Measurements from ENCODE around the gene E2F3.

Gene E2F3

DNA sequence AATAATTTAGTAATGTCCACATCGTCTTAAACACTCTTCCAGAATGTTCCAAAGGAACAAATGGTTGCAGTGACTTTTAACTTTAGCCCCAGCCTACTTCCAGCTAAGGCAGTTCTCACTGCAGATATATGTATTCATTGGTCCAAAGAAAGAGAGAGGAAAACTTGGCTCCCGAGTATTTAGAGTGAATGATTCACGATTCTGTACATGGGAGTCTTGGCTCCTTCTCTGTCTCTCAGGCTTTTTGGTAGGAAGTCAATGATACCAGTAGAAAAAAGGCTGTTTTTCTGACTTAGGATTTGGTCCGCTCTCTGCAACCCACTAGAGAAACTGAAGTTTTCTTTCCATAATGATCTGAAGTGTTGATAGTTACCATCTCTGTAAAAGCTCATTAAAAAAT is 38.6 kb downstream of the E2F3 start:
- H3K4me2 ChIP-seq (ENCODE audit: insufficient read depth, low read length), result no peak overlapping the region
- H3K9ac ChIP-seq (ENCODE audit: low read depth, low read length), result no peak overlapping the region
- H3K36me3 ChIP-seq (ENCODE audit: insufficient read depth, low read length), result peaks cover 67% of the 10 kb centered on the region
- H3K79me2 ChIP-seq (ENCODE audit: insufficient read depth, low read length), result peaks cover 97% of the 10 kb centered on the region
- H4K20me1 ChIP-seq (ENCODE audit: insufficient read depth, low read length), result peaks cover 74% of the 10 kb centered on the region
- no peak for ATAC-seq (ENCODE audit: insufficient read depth, low read depth)
- no peaks in the 10 kb centered on the region for H3K9me3 ChIP-seq (ENCODE audit: insufficient read depth, low read length, severe bottlenecking)
- no peak overlapping the region for H2AFZ ChIP-seq (ENCODE audit: low read depth, low read length)
- no peaks in the 10 kb centered on the region for H3K27me3 ChIP-seq (ENCODE audit: insufficient read depth, low read length, poor library complexity)
- H3K4me3 ChIP-seq (ENCODE audit: low read depth in 1 of 2, low read length in 2 of 2), result no peak overlapping the region
- H3K4me1 ChIP-seq (ENCODE audit: insufficient read depth, low read length), result no peaks in the 10 kb centered on the region
- H3K27ac ChIP-seq (ENCODE audit: low read length), result no peak overlapping the region
- TF ChIP-seq, protein P1, sequence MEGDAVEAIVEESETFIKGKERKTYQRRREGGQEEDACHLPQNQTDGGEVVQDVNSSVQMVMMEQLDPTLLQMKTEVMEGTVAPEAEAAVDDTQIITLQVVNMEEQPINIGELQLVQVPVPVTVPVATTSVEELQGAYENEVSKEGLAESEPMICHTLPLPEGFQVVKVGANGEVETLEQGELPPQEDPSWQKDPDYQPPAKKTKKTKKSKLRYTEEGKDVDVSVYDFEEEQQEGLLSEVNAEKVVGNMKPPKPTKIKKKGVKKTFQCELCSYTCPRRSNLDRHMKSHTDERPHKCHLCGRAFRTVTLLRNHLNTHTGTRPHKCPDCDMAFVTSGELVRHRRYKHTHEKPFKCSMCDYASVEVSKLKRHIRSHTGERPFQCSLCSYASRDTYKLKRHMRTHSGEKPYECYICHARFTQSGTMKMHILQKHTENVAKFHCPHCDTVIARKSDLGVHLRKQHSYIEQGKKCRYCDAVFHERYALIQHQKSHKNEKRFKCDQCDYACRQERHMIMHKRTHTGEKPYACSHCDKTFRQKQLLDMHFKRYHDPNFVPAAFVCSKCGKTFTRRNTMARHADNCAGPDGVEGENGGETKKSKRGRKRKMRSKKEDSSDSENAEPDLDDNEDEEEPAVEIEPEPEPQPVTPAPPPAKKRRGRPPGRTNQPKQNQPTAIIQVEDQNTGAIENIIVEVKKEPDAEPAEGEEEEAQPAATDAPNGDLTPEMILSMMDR (IDR thresholded peaks at IDR 0.05; ENCODE audit: borderline replicate concordance, extremely low read depth, low read length, poor library complexity, severe bottlenecking), result no peak
- TF ChIP-seq EZH2 (IDR thresholded peaks at IDR 0.05; ENCODE audit: borderline replicate concordance, low read depth, low read length, severe bottlenecking), result no peak
- DNase-seq, result no peak

DNA sequence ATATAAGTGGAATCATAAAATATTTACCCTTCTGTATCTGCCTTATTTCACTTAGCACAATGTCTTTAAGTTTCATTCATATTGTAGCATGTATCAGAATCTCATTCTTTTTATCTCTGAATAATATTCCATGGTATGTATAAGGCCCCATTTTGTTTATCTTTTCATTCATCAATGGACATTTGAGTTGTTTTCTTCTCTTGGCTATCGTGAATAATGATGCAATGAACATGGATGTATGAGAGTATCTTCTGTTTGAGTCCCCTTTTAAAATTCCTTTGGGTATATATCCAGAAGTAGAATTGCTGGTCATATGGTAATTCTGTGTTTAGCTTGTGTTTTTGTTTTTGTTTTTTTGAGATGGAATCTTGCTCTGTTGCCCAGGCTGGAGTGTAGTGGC is 39.6 kb downstream of the E2F3 start:
- Histone ChIP-seq H3K36me3 (ENCODE audit: insufficient read depth, low read length) (peaks cover 74% of the 10 kb centered on the region), H3K27me3 (ENCODE audit: insufficient read depth, low read length, poor library complexity) (no peaks in the 10 kb centered on the region), H2AFZ (ENCODE audit: low read depth, low read length) (no peak overlapping the region), H3K9me3 (ENCODE audit: insufficient read depth, low read length, severe bottlenecking) (no peaks in the 10 kb centered on the region), H3K79me2 (ENCODE audit: insufficient read depth, low read length) (peaks cover 99% of the 10 kb centered on the region), H3K4me2 (ENCODE audit: insufficient read depth, low read length) (no peak overlapping the region), H3K4me1 (ENCODE audit: insufficient read depth, low read length) (no peaks in the 10 kb centered on the region), H3K9ac (ENCODE audit: low read depth, low read length) (no peak overlapping the region), H3K4me3 (ENCODE audit: low read depth in 1 of 2, low read length in 2 of 2) (no peak overlapping the region), H3K27ac (ENCODE audit: low read length) (no peak overlapping the region), H4K20me1 (ENCODE audit: insufficient read depth, low read length) (peaks cover 79% of the 10 kb centered on the region)
- DNase-seq (no peak), ATAC-seq (ENCODE audit: insufficient read depth, low read depth) (no peak)
- TF ChIP-seq, protein P1 (IDR thresholded peaks at IDR 0.05; ENCODE audit: borderline replicate concordance, extremely low read depth, low read length, poor library complexity, severe bottlenecking), result no peak
- no peak for TF ChIP-seq EZH2 (IDR thresholded peaks at IDR 0.05; ENCODE audit: borderline replicate concordance, low read depth, low read length, severe bottlenecking)

DNA sequence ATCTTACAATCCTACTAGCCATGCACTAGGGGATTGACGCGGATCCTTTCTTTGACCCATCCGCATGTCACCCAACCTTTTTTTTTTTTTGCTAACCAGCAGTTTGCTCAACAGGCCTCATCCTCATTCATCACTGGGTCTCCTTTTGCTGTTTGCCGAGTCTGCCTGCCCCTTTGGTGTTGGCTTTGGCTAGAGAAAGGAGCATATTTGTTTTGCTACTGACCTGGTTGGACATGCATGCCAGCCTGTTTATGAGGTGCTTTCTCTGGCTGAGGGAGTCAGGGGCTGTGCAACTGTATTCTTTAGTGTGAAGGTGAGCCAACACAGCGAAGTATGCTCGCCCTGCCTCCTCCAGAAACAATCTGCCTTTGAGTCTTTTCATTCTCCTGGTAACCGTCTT is 40.2 kb downstream of the E2F3 start:
- no peak overlapping the region for H3K4me2 ChIP-seq (ENCODE audit: insufficient read depth, low read length)
- DNase-seq (no peak), ATAC-seq (ENCODE audit: insufficient read depth, low read depth) (no peak)
- no peak overlapping the region for H3K4me3 ChIP-seq (ENCODE audit: low read depth in 1 of 2, low read length in 2 of 2)
- H3K27me3 ChIP-seq (ENCODE audit: insufficient read depth, low read length, poor library complexity), result no peaks in the 10 kb centered on the region
- H3K4me1 ChIP-seq (ENCODE audit: insufficient read depth, low read length), result peaks cover under 1% of the 10 kb centered on the region; the same call in 1 of the 2 replicates
- no peak overlapping the region for H2AFZ ChIP-seq (ENCODE audit: low read depth, low read length)
- peaks cover 99% of the 10 kb centered on the region for H3K79me2 ChIP-seq (ENCODE audit: insufficient read depth, low read length)
- TF ChIP-seq, protein P1 (IDR thresholded peaks at IDR 0.05; ENCODE audit: borderline replicate concordance, extremely low read depth, low read length, poor library complexity, severe bottlenecking), result no peak
- TF ChIP-seq EZH2 (IDR thresholded peaks at IDR 0.05; ENCODE audit: borderline replicate concordance, low read depth, low read length, severe bottlenecking), result no peak
- no peak overlapping the region for H3K27ac ChIP-seq (ENCODE audit: low read length)
- H3K36me3 ChIP-seq (ENCODE audit: insufficient read depth, low read length), result peaks cover 72% of the 10 kb centered on the region
- no peaks in the 10 kb centered on the region for H3K9me3 ChIP-seq (ENCODE audit: insufficient read depth, low read length, severe bottlenecking)
- no peak overlapping the region for H3K9ac ChIP-seq (ENCODE audit: low read depth, low read length)
- H4K20me1 ChIP-seq (ENCODE audit: insufficient read depth, low read length), result peaks cover 79% of the 10 kb centered on the region

DNA sequence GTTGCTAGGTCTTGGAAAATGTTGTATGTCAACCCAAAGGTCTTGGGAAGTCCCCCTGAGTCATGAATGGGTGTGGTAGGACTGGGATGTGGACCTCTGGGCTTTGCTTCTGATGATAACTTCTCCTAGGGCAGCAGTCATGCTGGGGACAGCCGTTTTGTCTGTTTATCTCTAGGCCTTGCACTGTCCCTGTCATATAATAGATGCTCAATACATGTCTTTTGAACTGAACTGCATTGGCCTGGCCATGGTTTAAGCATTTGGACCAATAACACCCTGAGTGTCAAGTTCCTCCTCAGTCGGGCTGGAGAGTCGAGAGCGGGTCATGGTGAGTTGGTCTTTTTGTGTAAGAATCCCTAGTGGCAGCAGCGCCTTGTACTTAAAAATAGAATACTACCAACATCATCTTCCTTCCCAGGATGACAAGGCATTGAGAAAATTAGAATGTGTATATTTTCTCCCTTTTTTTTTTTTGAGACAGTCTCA is 43.1 kb downstream of the E2F3 start:
- ATAC-seq (ENCODE audit: insufficient read depth, low read depth) (no peak), DNase-seq (no peak)
- Histone ChIP-seq H4K20me1 (ENCODE audit: insufficient read depth, low read length) (peaks cover 87% of the 10 kb centered on the region), H2AFZ (ENCODE audit: low read depth, low read length) (no peak overlapping the region), H3K36me3 (ENCODE audit: insufficient read depth, low read length) (peaks cover 60% of the 10 kb centered on the region), H3K9ac (ENCODE audit: low read depth, low read length) (no peak overlapping the region), H3K9me3 (ENCODE audit: insufficient read depth, low read length, severe bottlenecking) (no peaks in the 10 kb centered on the region), H3K79me2 (ENCODE audit: insufficient read depth, low read length) (peaks cover 99% of the 10 kb centered on the region), H3K4me2 (ENCODE audit: insufficient read depth, low read length) (no peak overlapping the region), H3K27me3 (ENCODE audit: insufficient read depth, low read length, poor library complexity) (no peaks in the 10 kb centered on the region), H3K27ac (ENCODE audit: low read length) (no peak overlapping the region), H3K4me3 (ENCODE audit: low read depth in 1 of 2, low read length in 2 of 2) (no peak overlapping the region), H3K4me1 (ENCODE audit: insufficient read depth, low read length) (peaks cover 4% of the 10 kb centered on the region; the same call in 1 of the 2 replicates)
- TF ChIP-seq, protein P1 (IDR thresholded peaks at IDR 0.05; ENCODE audit: borderline replicate concordance, extremely low read depth, low read length, poor library complexity, severe bottlenecking), result no peak
- TF ChIP-seq EZH2 (IDR thresholded peaks at IDR 0.05; ENCODE audit: borderline replicate concordance, low read depth, low read length, severe bottlenecking), result no peak

Data from DND-41 (cell line).